Activated gamma-delta T cell treated with Interleukin-2 at 50 U/mL for 16 hours (primary cell): ENCODE results near the gene YARS1.
A peak's percentile ranks its signal among the peaks of the same experiment; 100 is the strongest.
"Not testable (repeated sequence)": the region's sequence is repeated elsewhere in the genome, so short reads cannot be mapped to it uniquely, and the experiment has no call there.

ENCODE experiments used
- DNase-seq: peaks from one replicate; pipeline ENCODE4 v3.0.0-alpha.2; 2020

The YARS1 gene

GRCh38 chr1:32816676-32817158 lies 441 bp downstream of the YARS1 start:
- DNase-seq = no peak

GRCh38 chr1:32813941-32814739 lies 3.0 kb downstream of the YARS1 start:
- no peak for DNase-seq

GRCh38 chr1:32811917-32812316 lies 5.2 kb downstream of the YARS1 start:
- DNase-seq = no peak

GRCh38 chr1:32811265-32811664 lies 5.9 kb downstream of the YARS1 start:
- DNase-seq = no peak

- DNase-seq = no peak
These were observed 6.8 kb downstream of the YARS1 start for GRCh38 chr1:32810358-32810757.

GRCh38 chr1:32808580-32808979 lies 8.6 kb downstream of the YARS1 start:
- DNase-seq = no peak

- DNase-seq = no peak
These were observed 10.1 kb downstream of the YARS1 start for GRCh38 chr1:32806910-32807523.

GRCh38 chr1:32806290-32806689 lies 10.9 kb downstream of the YARS1 start:
- no peak for DNase-seq

GRCh38 chr1:32804460-32804859 lies 12.7 kb downstream of the YARS1 start:
- not testable (repeated sequence) for DNase-seq

GRCh38 chr1:32801096-32801715 lies 16.0 kb downstream of the YARS1 start:
- DNase-seq = peak; percentile 31

- DNase-seq = peak; percentile 24
These were observed 18.3 kb downstream of the YARS1 start for GRCh38 chr1:32798679-32799416.

GRCh38 chr1:32798191-32798590 lies 19.0 kb downstream of the YARS1 start:
- no peak for DNase-seq

- DNase-seq = no peak
These were observed 19.7 kb downstream of the YARS1 start for GRCh38 chr1:32797456-32797855.

GRCh38 chr1:32795763-32796162 lies 21.4 kb downstream of the YARS1 start:
- not testable (repeated sequence) for DNase-seq

- DNase-seq = no peak
These were observed 25.3 kb downstream of the YARS1 start for GRCh38 chr1:32791881-32792280.

- DNase-seq = not testable (repeated sequence)
These were observed 27.8 kb downstream of the YARS1 start for GRCh38 chr1:32789356-32789755.

- DNase-seq = no peak
These were observed 30.3 kb downstream of the YARS1 start for GRCh38 chr1:32786856-32787255.

- no peak for DNase-seq
These were observed 32.3 kb downstream of the YARS1 start for GRCh38 chr1:32784817-32785216.

- no peak for DNase-seq
These were observed 33.3 kb downstream of the YARS1 start for GRCh38 chr1:32783851-32784250.

- DNase-seq = no peak
These were observed 35.1 kb downstream of the YARS1 start for GRCh38 chr1:32782086-32782485.

- DNase-seq = no peak
These were observed 36.4 kb downstream of the YARS1 start for GRCh38 chr1:32780628-32781234.

- DNase-seq = no peak
These were observed 37.2 kb downstream of the YARS1 start for GRCh38 chr1:32780005-32780404.

GRCh38 chr1:32779242-32779641 lies 37.9 kb downstream of the YARS1 start:
- no peak for DNase-seq
